Stimulated activated naive CD8-positive, alpha-beta T cell treated with anti-CD3 and anti-CD28 coated beads, Interleukin-15, Interleukin-2, amounts not matched to agents 100 U/mL and 50 U/mL, for 24 hours (primary cell): Measurements from ENCODE around the gene NDUFA13.

Experiments
- ATAC-seq: fragments of 150-1000 bp; cut with Tn5 transposase; one replicate; pipeline ENCODE4 v1.10.0; 2021
- DNase-seq: peaks from one replicate; pipeline ENCODE4 v3.0.0; 2021

The NDUFA13 gene

GRCh38 chr19:19571071-19571786 lies 55.2 kb downstream of the NDUFA13 start:
- no peak for DNase-seq
- ATAC-seq: no peak

DNA sequence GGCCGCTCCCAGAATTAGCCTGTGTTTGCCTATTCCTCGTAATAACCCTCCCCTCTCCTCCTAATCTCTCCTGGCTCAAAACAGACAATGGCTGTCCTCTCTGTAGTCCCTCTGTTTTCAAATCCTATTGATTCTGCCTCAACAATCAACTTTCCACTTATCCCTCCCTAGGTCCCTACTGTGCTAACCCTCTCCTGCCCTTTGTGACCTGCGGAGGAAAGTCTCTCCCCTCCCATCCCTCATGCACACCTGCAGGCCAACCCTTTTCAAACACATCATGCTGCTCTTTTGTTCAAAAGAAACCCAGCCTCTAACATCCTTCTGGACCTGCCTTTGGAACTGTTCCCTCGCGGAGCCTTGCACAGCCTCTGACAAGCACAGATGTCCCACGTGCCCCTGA lies 59.4 kb downstream of the NDUFA13 start:
- DNase-seq (no peak), ATAC-seq (no peak)
